HL-60 (cell line): Measurements from ENCODE around the gene PPL.

ENCODE experiments used
- POLR2AphosphoS5 ChIP-seq: IDR thresholded peaks from 2 replicates; pipeline ENCODE4 v1.6.1; 2012; ENCODE audit warnings: low read depth
- REST ChIP-seq: IDR thresholded peaks from 2 replicates; pipeline ENCODE4 v1.6.1; 2012; ENCODE audit warnings: low read depth; ENCODE audit not compliant: insufficient replicate concordance
- TF ChIP-seq, protein P1 (sequence below): IDR thresholded peaks from one replicate; pipeline ENCODE4 v1.5.1; 2011; ENCODE audit warnings: low read length, control low read depth, inconsistent platforms; ENCODE audit not compliant: insufficient read depth

DNA sequence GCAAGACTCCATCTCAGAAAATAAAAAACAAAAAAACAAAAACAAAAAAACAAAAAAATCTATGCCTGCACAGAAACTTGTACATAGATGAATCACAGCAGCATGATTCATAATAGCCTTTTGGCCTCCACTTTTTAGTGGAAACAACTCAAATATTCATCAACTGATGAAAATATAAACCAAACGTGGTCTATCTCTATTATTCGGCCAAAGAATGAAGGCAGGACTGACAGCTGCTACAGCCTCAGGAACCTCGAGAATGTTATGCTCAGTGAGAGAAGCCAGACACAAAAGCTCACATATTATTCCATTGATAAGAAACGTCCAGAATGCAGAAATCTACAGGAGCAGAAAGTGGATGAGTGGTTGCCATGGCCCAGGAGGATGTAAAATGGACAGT, 19.8 kb downstream of the PPL start:
- TF ChIP-seq, protein P1, sequence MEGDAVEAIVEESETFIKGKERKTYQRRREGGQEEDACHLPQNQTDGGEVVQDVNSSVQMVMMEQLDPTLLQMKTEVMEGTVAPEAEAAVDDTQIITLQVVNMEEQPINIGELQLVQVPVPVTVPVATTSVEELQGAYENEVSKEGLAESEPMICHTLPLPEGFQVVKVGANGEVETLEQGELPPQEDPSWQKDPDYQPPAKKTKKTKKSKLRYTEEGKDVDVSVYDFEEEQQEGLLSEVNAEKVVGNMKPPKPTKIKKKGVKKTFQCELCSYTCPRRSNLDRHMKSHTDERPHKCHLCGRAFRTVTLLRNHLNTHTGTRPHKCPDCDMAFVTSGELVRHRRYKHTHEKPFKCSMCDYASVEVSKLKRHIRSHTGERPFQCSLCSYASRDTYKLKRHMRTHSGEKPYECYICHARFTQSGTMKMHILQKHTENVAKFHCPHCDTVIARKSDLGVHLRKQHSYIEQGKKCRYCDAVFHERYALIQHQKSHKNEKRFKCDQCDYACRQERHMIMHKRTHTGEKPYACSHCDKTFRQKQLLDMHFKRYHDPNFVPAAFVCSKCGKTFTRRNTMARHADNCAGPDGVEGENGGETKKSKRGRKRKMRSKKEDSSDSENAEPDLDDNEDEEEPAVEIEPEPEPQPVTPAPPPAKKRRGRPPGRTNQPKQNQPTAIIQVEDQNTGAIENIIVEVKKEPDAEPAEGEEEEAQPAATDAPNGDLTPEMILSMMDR: no peak
- TF ChIP-seq POLR2AphosphoS5 (no peak), REST (no peak)
